Fibroblast of skin of abdomen (primary cell): ENCODE results near the gene CC2D1A. TPM values are rescaled to one million over a fixed set of nuclear protein-coding genes. Genes with fewer than 3 reads are reported as not detected.
A peak's percentile ranks its signal among the peaks of the same experiment; 100 is the strongest.

ENCODE experiments used
- DNase-seq: peaks from one replicate; pipeline ENCODE4 v3.0.0-alpha.2; 2013
- polyA plus RNA-seq, 2 experiments: library from polyadenylated mRNA; unstranded; fragments of 120-200 nt; gene quantifications; one replicate each; pipeline ENCODE4 v1.2.1, GENCODE V29; 2013; ENCODE audit not compliant: insufficient read length in 2 of 2

Gene CC2D1A
- polyA plus RNA-seq (2013, experiment 1 of 2; ENCODE audit: insufficient read length), result 31.1 TPM
- 31.5 TPM for polyA plus RNA-seq (2013, experiment 2 of 2; ENCODE audit: insufficient read length)

DNA sequence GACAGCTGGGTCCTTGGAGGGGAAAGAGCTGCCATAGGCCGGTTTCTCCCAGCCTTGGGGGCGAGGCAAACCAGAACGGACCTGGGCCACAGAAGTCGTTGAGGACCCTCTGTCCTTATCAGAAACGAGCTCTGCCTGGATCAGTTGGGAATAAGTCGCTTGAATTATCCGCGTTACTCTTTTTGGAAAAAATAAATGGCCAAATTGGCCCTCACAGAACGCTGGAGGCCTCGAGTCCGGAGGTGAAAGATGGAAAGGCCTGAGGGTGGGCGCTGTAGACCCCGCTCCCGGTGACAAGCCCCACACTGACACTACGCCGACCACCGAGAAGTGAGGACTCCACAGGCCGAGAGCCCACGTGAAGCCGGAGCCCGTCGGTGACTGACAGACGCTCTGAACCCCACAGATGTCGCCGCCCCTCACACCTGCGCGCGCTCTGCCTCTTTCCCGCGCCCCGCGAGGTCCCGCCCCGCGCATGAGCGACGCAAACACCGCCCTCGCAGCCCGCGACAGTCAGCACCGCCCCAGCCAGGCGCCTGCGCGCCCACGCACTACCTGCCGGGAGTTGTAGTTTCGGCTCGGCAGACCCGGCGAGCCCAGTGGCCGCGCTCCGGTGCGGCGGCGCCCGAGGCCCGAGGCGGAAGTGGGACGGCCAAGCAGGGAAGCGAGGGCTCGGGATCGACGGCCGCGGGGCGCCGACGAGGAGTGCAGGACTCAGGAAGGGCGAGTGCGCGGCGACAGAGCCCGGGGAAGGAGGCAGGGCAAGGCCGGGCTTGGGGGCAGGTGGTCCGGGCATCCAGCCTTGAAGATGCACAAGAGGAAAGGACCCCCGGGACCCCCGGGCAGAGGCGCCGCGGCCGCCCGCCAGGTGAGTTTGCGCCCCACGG, at the start of gene CC2D1A, which contains the start of gene BRME1:
Gene CC2D1A, plus strand, starts transcription at position 568 of the 887 bp plus-strand sequence. Its CDS starts 241 bp downstream, at position 809.
Gene BRME1, minus strand, starts transcription at position 484 of the 887 bp plus-strand sequence. CDS start 1,225 bp downstream, outside the sequence.
- DNase-seq, result peak; percentile 81

DNA sequence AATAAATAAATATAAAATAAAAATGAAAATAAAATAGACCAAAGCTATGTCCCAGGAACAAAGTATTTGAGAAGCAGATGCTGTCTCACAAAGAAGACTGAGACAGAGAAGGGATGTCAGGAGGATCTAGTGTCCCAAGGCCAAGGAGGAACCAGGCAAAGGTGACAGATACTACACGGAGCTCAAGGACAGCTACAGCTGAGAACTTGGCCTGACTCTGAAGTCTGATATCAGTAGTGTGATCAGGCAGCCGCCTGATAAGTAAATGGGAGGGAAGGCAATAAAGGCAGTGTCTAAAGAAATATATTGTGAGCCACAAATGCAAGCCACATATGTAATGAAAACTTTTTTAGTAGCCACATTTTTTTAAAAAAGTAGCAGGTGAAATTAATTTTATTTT, 49.5 kb upstream of the CC2D1A start:
- DNase-seq, result no peak

DNA sequence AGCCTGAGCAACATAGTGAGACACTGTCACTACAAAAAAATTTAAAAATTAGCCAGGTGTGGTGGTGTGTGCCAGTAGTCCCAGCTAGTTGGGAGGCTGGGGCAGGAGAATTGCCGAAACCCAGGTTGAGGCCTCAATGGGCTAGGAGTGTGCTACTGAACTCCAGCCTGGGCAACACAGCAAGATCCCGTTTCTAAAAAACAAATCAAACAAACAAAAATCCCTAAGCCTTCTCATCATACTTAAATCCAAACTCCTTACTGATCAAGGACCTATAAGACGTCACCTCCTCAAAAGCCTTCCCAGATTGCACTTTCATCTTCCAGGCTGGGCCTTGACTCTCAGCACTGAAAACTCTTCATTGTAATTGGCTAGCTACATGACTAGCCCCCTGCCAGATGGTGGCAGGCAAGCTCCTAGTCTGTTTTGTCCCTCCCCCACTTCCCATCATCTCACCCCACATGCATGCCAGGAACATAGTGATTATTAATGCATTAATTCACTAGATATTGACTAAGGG, 46.6 kb upstream of the CC2D1A start:
- peak; percentile 62 for DNase-seq

DNA sequence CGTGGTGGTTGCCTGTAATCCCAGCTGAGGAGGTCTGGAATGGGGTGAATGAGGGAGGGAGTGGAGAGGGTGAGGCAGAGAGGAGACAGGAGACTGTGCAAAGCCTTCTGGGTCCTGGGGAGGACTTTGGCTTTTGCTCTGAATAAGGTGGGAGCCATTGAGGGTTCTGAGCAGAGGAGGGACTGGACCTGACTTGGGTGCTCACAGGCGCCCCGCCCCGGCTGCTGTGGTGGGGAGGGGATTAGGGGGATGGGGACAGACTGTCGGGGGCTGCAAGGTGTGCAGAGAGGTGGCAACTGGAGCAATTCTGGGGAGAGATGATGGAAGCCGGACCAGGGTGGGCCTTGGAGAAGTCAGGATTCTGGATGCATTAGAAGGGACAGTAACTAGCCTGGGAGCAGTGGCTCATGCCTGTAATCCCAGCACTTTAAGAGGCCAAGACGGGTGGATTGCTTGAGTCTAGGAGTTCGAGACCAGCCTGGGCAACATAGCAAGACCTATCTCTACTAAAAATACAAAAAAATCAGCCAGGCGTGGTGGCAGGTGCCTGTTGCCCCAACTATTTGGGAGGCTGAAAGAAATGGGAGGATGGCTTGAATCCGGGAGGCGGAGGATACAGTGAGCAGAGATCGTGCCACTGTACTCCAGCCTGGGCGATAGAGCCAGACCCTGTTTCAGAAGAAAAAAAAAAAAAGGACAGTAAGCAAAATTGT, 45.2 kb upstream of the CC2D1A start:
- no peak for DNase-seq

DNA sequence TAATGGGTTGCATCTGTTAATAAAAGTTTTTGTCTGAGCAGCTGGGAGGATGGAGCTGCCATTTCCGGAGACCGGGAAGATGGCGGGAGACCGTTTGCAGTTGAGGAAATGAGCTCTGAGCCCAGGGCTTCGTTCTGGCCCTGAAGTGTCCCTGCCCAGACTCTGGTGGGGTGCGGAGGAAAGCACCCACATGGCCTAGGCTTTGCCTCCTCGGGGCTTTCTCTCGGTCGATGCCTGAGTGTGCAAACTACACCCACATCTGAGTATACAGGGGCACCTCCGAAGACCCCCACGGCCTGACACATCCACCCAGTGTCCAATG, 44.6 kb upstream of the CC2D1A start:
- no peak for DNase-seq

DNA sequence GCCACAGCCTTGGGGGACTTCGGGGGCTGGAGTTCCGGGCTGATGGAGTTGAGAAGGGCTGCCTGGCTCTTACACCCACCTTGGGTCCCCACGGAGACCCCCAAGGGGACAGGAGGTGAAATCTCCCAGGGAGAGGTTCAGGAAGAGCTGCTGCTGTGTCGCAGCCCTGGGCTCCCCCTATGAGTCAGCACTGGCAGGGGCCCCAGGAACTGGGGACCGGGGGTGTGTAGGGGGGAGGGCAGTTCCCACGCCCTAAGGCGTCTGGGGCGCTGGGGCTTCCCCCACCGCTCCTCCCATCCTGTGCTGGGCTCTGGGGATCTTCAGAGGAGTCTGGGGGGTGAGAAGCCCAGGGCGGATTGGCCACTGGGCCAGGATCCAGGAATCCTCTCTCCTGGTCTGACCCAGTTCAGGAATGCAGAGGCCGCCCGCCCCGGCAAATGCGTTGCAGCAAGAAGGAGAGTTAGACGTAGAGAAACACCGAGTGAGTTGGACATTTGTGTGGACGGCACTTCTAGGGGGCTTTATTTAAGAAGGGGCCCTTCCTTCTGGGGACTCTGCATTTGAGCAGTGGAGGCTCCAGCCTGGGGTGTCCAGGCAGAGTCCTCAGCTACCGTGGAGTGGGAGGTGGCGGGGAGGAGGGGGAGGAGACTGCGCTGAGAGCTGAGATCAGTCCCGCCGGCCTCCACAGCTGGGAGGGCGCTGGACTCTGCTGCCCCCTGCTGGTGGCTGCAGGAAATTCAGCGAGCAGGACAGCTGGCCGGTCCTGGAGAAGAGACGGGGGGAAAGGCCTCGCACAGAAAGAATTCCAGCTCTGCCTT, 44.1 kb upstream of the CC2D1A start:
- DNase-seq, result peak; percentile 95

DNA sequence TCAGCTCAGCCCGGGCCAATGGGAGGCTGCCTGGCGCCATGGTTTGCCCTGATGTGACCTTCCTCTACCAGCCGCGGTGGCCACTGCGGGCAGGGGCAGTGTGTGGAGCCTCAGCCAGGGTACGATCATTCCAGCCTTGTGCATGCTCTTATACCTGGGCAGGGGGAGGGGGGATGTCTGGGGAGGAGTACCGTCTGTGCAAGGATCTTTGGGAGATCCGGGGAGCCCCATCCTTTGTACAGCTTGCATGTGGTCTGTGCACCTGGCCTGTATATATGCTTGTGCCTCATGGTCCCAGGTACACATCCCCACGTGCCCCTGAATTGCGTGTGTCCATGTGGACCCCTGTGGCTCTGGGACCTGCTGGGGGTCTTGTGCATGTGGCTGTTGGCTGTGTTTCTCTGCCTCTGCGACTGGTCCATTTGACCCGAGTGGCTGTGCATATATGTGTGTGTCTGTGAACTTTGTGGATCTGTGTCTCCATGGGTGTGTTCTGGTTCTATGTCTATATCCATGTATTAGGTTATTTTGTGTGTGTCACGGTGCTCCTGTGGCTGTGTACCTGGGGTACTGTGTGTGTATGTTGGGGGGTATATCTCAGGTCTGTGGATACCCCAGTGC, 41.8 kb upstream of the CC2D1A start:
- DNase-seq, result no peak

DNA sequence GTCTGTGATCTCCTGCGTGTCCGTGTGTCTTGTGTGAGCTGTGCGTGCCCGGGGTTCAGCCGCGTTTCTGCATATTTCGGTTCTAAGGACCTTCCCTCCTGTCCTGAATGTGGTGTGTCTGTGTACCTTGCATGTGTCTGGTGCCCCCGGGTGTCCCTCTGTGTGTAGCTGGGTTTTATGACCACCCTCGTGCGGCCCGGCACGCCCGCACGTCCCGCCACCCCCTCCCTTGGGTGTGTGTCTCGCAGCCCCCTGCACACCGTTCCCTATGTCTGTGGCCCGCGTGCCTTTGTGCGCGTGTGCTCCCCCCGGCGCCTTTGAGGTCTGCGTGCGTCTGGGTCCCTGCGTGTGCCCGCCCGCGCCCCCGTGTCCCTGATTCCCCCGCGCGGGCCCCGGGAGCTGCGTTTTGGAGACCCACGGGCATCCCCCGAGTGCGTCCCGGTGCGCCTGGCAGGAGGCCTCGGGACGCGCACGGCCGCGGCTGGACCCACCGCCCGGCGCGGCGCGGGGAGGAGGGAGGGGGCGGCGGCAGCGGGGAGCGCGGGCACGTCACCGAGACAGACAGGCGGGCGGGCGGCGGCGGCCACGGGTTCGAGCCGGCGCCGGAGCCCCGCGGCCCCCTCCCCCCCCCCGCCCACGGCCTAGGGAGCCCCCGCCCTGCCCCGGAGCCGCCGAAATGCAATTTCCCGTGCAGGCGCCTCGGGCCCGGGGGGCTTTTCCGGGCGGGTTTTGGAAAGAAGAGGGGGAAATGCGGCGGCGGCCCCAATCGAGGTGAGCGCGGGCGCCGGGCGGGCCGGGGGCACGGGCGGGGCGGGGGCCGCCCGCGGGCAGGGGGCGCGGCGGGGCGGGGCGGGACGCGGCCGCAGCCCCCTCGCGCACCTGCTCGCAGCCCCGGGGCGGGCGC, 41.1 kb upstream of the CC2D1A start:
- DNase-seq, result no peak

DNA sequence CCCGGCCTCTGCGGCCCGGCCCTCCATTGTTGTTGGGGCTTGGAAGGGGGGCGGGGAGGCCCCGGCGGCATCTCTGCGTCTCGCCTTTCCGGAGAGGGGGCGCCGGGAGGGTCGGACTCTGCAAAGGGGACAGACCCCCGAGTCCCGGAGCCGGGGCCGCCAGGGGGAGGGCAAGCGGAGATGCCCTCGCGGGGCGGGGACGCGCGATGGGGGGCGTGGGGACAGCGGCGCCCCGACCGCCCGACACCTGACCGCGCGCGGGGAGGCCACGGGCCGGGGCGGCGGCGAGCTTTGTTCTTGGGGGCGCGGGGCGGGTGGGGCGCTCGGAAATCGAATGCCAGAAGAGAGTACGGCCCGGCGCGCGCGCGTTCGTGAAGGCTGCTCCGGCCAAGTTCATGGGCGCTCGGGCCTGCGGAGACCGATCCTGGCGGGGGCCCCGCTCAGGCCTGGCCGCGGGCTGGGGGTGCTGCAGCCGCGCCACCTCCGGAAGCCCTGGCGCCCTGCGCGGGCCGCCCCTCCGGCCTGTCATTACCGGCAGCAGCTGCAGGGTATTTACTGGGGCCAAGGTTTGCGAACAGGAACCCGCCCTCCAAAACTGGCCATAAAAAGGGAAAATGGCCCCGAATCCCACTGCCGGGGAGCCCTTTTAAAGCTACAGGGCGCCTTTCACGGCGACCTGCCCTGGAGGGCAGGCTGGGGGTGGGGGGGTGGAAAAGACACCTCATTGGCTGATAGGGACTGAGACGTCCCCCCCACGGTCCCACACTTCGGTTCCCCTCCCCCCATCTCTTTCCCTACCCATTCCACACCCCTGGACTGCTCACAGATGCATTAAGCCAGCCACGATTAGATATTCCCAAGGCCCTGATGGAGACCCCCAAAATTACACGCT, 40.2 kb upstream of the CC2D1A start:
- no peak for DNase-seq

DNA sequence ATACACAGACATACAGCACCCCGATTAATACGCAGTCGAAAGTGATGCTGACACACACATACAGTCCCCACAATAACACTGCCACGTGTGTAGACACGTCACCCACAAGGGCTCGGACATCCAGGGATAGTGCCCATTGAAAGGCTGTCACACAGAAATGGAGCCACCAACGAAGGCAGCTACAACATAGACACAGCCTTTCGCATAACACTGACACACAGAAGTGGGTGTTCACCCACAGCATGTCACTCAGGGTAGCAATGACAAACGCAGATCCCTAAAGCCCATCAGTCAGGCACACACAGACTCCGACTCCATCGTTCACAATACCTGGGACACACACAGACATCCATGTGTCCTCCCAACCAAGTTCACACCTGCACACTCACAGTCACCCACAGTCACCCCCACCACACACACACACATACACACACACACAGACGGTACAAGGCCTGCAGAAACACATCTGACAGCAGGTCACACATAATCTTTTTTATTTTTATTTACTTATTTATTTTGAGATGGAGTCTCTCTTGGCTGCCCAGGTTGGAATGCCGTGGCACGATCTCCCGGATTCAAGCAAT, 39.4 kb upstream of the CC2D1A start:
- no peak for DNase-seq

DNA sequence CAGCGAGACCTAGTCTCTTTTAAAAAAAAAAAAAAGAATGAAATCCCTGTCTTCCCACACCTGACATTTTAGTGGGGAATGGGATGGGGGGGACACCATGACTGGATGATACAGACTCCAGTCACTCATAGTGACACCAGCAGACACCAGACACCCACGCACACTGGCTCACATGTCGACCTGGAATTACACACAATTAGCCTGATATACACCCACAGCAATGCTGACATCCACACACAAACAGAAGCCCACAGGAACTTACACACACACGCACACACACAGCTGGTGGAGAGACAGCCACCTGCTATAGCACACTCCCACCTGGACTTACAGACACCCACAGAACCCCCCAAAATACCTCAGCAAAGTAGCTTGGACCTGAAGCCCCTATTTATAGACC, 37.3 kb upstream of the CC2D1A start:
- no peak for DNase-seq

DNA sequence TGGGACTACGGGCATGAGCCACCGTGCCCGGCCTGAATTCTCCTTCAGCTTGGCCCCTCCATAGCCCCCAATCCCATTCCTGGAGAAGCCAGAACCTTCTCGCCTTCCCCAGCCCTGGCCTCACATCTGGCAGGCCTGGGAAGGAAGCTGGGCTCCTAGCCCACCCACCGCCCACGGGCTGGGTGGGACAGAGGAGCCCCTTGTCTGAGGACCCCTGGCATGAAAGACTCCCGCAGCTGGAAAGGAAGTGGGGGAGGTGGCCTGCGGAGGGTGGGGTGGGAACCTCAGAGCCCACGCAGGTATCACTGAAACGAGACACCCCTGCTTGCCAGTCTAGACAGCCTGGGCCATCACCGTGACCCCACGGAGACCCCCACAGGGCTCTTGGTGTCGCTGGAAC, 36.7 kb upstream of the CC2D1A start:
- DNase-seq, result no peak

DNA sequence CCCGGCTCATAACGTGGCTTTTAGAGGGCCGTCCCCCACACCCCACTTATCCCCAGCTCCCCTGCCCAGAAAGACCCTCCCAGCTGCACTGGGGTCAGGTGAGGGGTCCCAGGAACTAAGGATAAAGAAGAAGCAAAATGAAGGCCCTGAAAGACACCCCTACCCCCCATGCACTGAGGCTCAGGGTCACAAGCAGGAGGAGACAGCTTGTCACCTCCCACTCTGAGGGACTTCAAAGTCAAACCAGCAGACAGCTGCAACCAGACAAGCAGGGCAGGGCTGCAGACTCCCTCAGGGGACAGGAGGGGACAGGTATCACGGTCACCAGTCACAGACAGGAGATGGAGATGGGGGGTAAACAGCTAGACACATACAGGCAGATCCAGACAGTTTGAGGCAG, 35.1 kb upstream of the CC2D1A start:
- DNase-seq, result no peak

DNA sequence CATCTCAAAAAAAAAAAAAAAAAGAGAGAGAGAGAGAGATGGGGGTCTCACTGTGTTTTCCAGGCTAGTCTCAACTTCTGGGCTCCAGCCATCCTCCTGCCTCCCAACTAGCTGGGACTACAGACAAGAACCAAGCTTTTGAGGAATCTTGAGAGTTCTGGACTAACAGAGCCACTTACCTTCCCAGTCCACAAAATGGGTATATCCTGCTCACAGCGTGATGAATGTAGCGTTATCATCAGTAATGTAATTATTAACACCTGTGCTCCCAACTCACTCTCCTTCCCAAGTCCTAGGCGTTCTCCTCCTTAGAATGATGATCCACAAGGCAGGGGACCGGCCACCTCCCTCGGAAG, 33.7 kb upstream of the CC2D1A start:
- no peak for DNase-seq

DNA sequence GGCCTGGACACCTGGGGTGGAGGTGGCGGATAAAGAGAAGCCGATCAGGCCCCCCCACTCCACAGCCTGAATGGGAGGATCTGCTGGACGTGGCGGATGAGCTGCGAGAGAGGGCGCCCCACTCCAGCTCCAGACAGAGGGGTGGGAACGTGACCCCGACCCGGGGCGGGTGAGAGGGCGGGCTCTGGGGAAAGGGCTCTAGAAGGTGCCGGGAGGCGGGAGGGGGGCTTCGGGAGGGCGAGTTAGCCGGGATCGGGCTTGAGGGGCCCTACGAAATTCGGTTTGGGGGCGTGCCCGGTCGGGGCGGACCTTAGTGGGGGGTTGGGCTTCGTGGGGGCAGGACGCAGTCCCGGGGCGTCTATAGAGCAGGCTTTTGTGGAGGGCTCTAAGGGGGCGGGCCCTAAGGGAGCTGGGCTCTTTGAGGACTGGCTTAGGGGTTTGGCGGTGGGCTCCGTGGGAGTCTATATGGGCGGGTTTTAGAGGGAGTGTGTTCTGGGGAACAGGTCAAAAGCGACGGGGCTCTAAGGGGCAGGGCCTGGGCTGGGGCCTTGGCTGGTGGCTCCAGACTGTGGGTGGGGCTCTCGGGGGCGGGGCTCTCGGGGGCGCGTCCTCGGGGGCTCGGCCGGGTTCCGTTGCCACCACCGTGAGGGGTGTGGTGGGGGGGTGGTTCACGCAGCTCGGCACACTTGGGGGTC, 33.2 kb upstream of the CC2D1A start:
- no peak for DNase-seq

DNA sequence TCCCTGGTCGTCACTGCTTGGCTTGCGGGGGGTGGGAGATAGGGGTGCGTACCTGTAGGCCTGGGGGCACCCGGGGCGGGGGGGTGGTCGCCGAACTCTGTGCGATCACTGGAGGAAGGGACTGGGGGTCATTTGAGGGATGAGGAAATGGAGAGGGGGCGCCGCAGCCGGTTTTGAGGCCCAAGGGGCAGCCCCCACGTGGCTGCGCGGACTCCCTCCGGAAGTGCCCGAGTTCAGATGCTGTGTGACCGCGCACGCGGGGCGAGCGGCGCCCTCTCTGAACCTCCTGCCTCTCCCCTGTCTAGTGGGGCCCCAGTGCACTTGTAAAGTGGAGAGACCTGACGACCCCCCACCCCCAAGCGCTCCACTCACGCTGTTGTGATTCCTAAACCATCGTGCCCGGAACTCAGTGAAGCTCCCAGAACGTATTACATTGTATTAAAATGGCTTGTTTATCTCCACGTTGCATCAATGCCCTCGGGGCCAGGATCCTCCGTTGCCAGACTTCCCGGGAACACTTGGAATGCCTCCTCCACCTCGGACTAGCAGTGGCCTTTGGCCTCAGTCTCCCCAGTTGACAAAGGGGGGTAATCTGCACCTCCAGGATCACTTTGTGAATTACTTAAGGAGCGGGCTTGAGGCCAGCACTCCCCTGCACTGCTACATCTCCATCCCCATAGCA, 32.0 kb upstream of the CC2D1A start:
- no peak for DNase-seq

DNA sequence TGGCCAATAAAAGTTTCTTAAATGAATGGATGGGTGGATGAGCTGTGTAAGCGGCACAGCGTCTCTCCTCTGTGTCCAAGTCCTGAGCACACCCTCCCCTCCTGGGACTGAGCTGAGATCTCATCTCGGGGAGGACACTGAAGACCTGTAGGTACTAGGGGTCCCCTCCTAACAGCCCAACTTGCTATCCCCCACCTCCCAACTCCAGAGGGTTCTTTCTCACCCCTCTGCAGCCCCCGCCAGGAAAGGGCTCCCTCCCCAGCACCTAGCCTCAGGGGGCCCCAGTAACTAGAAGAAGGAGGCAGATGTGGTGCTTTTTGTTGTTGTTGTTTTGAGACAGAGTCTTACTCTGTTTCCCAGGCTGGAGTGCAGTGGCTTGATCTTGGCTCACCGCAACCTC, 30.2 kb upstream of the CC2D1A start:
- DNase-seq, result no peak

DNA sequence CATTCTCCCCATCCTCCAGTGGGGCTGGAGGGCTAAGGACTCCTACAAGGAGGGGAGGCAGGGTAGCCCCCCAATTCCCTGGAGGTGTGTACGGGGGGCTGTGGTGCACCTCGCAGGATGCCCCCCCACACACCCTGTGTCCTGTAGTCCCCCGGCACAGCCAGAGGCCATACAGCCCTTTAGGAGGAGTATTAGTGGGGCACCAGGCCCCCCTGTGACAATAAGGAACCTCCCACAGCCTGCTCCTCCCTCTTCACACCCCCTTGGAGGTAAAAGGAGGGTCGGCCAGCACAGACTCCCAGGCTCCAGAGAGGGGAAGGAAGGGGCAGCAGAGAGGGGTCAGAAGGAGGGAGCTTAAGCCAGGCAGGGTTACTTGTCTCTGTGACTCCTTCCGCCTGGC, 29.2 kb upstream of the CC2D1A start, which contains the start of gene NANOS3:
Gene NANOS3, plus strand, starts transcription at position 301 of the 400 bp plus-strand sequence. CDS start 115 bp downstream, outside the sequence.
- no peak for DNase-seq
